GM12891 (cell line): Measurements from ENCODE around the gene TMEM169.

Experiments
- POLR2A ChIP-seq: IDR thresholded peaks from 2 replicates; pipeline ENCODE4 v1.6.1; 2011; ENCODE audit warnings: low read depth, low read length, control low read depth
- POLR2AphosphoS5 ChIP-seq: IDR thresholded peaks from 2 replicates; pipeline ENCODE4 v1.6.1; 2011; ENCODE audit warnings: low read depth, low read length, control low read depth
- POU2F2 ChIP-seq: IDR thresholded peaks from 2 replicates; pipeline ENCODE4 v1.6.1; 2011; ENCODE audit warnings: low read depth, mild to moderate bottlenecking, control low read depth, low read length, moderate library complexity
- SPI1 ChIP-seq: IDR thresholded peaks from 2 replicates; pipeline ENCODE4 v1.6.1; 2011; ENCODE audit warnings: low read depth, low read length, control low read depth
- TAF1 ChIP-seq: IDR thresholded peaks from 2 replicates; pipeline ENCODE4 v1.6.1; 2011; ENCODE audit warnings: low read depth, low read length, control low read depth

GRCh38 chr2:216086207-216086893, 4.6 kb downstream of the TMEM169 start:
- TF ChIP-seq POLR2A (no peak), POLR2AphosphoS5 (no peak), SPI1 (no peak), POU2F2 (no peak), TAF1 (no peak)
